Gastroesophageal sphincter (tissue), 4 donors: Measurements from ENCODE around the gene ADIPOR2. TPM values are rescaled to one million over a fixed set of nuclear protein-coding genes. Genes with fewer than 3 reads are reported as not detected.

ENCODE experiments used
- ATAC-seq: fragments of 150-250 bp; one replicate; pipeline ENCODE4 v1.9.1; 2016; ENCODE audit warnings: mild to moderate bottlenecking, moderate library complexity
- H3K27ac ChIP-seq, 4 donors: fragments of 200-600 bp; sonication (generic) in 3 of 4; 1 replicate in 3 of 4; 2 replicates in 1 of 4; pipeline ENCODE4 v1.5.1; 2016 to 2019
- H3K27me3 ChIP-seq: fragments of 200-600 bp; sonication (generic); one replicate; pipeline ENCODE4 v1.5.1; 2019
- H3K36me3 ChIP-seq, 2 donors: fragments of 200-600 bp; sonication (generic); one replicate each; pipeline ENCODE4 v1.5.1; 2019; ENCODE audit warnings: control low read depth in 1 of 2
- H3K4me1 ChIP-seq, 3 donors: fragments of 200-600 bp; sonication (generic); 1 replicate in 2 of 3; 2 replicates in 1 of 3; pipeline ENCODE4 v1.5.1; 2016 to 2019; ENCODE audit warnings: control low read depth in 2 of 3
- H3K4me3 ChIP-seq, 2 donors: fragments of 200-600 bp; sonication (generic); one replicate each; pipeline ENCODE4 v1.5.1; 2019; ENCODE audit warnings: mild to moderate bottlenecking in 1 of 2, moderate library complexity in 1 of 2
- H3K9me3 ChIP-seq, 3 donors: fragments of 200-600 bp; sonication (generic); one replicate each; pipeline ENCODE4 v1.5.1; 2017 to 2019; ENCODE audit warnings: control low read depth in 2 of 3
- EP300 ChIP-seq: sonication (generic); formaldehyde crosslinking; IDR thresholded peaks from one replicate; pipeline ENCODE4 v1.6.1; 2017; ENCODE audit warnings: antibody characterized with exemption, mild to moderate bottlenecking
- POLR2A ChIP-seq, 2 donors: fragments of 450-650 bp; IDR thresholded peaks; one replicate each; pipeline ENCODE4 v1.6.1; 2017; ENCODE audit warnings: antibody characterized with exemption in 2 of 2, mild to moderate bottlenecking in 2 of 2, moderate library complexity in 1 of 2
- POLR2AphosphoS5 ChIP-seq: sonication (generic); formaldehyde crosslinking; IDR thresholded peaks from one replicate; pipeline ENCODE4 v1.6.1; 2017; ENCODE audit warnings: antibody characterized with exemption
- WGBS, 2 donors: methylation state at CpG; one replicate each; pipeline ENCODE4 v1.1.5; 2018; ENCODE audit warnings: low coverage in 1 of 2; 5-methylcytosine and 5-hydroxymethylcytosine counted together
- total RNA-seq, 4 donors: library from RNA; depleted of rRNA; stranded (reverse); fragments of >200 nt; gene quantifications; one replicate each; pipeline ENCODE4 v1.1.0, GENCODE V29; 2016
- TF ChIP-seq, protein P1 (sequence below), 4 experiments: fragments of 200-600 bp in 2 of 4; fragments of 450-650 bp in 2 of 4; sonication (generic) in 1 of 4; IDR thresholded peaks; one replicate each; pipeline ENCODE4 v1.5.1; 2017 to 2019; ENCODE audit warnings: antibody characterized with exemption in 4 of 4, mild to moderate bottlenecking in 2 of 4, moderate library complexity in 2 of 4

Gene ADIPOR2
- total RNA-seq, 4 donors from 2014 or later: 26.6 to 37.9 (median 33.4) TPM

DNA sequence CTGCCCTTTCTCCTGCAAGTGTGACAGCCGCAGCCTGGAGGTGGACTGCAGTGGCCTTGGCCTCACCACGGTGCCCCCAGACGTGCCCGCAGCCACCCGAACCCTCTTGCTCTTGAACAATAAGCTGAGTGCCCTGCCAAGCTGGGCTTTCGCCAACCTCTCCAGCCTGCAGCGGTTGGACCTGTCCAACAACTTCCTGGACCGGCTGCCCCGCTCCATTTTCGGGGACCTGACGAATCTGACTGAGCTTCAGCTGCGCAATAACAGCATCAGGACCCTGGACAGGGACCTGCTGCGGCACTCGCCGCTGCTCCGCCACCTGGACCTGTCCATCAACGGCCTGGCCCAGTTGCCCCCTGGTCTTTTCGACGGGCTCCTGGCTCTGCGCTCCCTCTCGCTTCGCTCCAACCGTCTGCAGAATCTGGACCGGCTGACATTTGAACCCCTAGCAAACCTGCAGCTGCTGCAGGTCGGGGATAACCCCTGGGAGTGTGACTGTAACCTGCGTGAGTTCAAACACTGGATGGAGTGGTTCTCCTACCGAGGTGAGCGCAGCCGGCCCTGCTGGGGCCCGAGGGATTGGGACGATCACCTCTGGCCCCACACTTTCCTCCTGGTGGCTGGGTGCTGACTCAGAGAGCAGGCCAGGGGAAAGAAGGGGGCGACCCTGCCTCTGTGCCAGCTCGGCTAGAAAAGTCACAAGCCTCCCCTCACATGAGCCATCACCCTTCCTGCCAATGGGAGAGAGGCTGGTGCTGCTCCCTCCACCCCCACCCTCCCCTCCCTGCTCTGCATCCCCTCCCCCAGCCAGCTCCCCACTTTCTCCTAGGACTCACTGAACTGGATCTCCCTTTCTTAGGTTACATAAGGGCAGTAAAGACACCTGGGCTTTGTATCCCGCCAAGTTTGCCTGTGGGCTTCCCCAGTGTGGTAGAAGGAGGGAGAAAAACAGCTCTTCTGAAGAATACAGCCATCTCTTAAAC is 140.4 kb downstream of the ADIPOR2 start:
- no peaks in the 10 kb centered on the region for H3K36me3 ChIP-seq
- no peak overlapping the region for H3K4me3 ChIP-seq
- WGBS, 2 donors: 25 to 29% methylated on average over 2 to 3 of the region's 34 CpGs
- peaks cover 82% of the 10 kb centered on the region for H3K27me3 ChIP-seq
- TF ChIP-seq POLR2AphosphoS5 (no peak), EP300 (no peak), POLR2A (IDR thresholded peaks at IDR 0.05) (no peak)
- H3K4me1 ChIP-seq: no peaks in the 10 kb centered on the region
- no peaks in the 10 kb centered on the region for H3K9me3 ChIP-seq
- peak; percentile 51 for ATAC-seq
- H3K27ac ChIP-seq: no peak overlapping the region

DNA sequence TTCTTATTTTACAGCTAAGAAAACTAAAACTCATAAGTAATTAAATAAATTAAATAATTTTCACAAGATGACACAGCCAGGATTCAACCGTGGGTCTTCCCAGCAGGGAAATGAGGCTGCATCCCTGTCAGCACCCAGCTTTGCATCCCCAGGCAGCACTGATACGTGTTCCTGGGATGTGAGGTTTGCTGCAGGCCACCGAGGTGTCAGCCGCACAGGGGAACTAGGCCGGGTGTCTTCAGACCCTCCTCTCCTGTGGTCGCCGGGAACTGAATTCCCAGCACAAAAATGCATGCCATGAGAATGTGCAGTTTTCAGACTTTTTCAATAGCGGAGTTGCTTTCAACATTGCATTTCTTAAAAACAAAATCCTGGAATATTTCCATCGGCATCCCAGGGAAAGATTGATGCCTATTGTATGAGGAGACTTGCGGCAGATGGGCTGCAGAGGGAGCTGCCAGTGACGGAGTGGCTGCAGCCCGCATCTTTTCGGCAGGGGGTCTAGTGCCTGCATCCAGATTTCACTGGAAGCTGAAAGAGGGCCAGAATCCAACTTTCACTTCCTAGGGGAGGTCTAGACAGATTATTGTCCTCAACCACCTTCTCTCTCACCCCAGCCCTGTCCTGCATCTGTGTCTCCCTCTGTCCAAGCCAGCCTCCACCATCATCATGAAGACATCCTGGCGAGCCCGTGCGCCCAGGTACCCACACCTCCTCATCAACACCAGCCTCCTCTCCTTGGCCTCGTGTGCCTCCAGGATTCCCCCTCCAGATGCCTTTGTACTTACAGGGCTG is 142.1 kb downstream of the ADIPOR2 start:
- H3K27ac ChIP-seq: no peak overlapping the region
- WGBS, 2 donors: 57 to 66% methylated on average over 6 to 10 of the region's 17 CpGs
- H3K9me3 ChIP-seq: no peaks in the 10 kb centered on the region
- no peak for ATAC-seq
- H3K4me1 ChIP-seq: no peaks in the 10 kb centered on the region
- TF ChIP-seq, protein P1, sequence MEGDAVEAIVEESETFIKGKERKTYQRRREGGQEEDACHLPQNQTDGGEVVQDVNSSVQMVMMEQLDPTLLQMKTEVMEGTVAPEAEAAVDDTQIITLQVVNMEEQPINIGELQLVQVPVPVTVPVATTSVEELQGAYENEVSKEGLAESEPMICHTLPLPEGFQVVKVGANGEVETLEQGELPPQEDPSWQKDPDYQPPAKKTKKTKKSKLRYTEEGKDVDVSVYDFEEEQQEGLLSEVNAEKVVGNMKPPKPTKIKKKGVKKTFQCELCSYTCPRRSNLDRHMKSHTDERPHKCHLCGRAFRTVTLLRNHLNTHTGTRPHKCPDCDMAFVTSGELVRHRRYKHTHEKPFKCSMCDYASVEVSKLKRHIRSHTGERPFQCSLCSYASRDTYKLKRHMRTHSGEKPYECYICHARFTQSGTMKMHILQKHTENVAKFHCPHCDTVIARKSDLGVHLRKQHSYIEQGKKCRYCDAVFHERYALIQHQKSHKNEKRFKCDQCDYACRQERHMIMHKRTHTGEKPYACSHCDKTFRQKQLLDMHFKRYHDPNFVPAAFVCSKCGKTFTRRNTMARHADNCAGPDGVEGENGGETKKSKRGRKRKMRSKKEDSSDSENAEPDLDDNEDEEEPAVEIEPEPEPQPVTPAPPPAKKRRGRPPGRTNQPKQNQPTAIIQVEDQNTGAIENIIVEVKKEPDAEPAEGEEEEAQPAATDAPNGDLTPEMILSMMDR (IDR thresholded peaks at IDR 0.05): no peak
- TF ChIP-seq POLR2AphosphoS5 (no peak), EP300 (no peak)
- no peaks in the 10 kb centered on the region for H3K36me3 ChIP-seq
- no peak overlapping the region for H3K4me3 ChIP-seq
- peaks cover 65% of the 10 kb centered on the region for H3K27me3 ChIP-seq

DNA sequence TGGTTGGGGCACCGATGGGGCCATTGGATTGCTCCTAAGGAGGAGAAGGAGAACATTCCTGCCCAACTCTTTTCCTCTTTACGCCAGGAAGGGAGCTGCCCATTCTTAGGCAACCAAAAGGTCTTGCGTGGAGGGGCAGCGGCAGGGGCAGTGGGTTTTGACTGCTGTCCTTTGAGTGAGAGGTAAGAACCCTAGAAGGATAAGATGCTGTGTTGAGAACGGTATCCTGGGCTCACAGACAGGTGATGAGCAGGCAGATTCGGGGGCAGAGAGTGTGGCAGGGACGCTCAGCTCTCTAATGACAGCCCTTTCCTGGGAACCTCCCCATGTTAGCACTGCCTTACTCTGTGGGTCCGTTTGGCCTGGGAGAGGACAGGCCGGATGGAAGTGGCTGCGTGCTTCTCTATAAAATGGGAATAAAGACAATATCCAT is 142.7 kb downstream of the ADIPOR2 start:
- no peaks in the 10 kb centered on the region for H3K4me1 ChIP-seq
- TF ChIP-seq, protein P1 (IDR thresholded peaks at IDR 0.05): no peak
- no peak for TF ChIP-seq POLR2A (IDR thresholded peaks at IDR 0.05)
- TF ChIP-seq EP300: no peak
- no peak for TF ChIP-seq POLR2AphosphoS5
- H3K36me3 ChIP-seq: no peaks in the 10 kb centered on the region
- ATAC-seq: no peak
- no peak overlapping the region for H3K27ac ChIP-seq
- H3K27me3 ChIP-seq: peaks cover 59% of the 10 kb centered on the region
- H3K4me3 ChIP-seq: no peak overlapping the region
- WGBS, 2 donors: 78 to 84% methylated on average over 6 of the region's 10 CpGs
- H3K9me3 ChIP-seq: no peaks in the 10 kb centered on the region

DNA sequence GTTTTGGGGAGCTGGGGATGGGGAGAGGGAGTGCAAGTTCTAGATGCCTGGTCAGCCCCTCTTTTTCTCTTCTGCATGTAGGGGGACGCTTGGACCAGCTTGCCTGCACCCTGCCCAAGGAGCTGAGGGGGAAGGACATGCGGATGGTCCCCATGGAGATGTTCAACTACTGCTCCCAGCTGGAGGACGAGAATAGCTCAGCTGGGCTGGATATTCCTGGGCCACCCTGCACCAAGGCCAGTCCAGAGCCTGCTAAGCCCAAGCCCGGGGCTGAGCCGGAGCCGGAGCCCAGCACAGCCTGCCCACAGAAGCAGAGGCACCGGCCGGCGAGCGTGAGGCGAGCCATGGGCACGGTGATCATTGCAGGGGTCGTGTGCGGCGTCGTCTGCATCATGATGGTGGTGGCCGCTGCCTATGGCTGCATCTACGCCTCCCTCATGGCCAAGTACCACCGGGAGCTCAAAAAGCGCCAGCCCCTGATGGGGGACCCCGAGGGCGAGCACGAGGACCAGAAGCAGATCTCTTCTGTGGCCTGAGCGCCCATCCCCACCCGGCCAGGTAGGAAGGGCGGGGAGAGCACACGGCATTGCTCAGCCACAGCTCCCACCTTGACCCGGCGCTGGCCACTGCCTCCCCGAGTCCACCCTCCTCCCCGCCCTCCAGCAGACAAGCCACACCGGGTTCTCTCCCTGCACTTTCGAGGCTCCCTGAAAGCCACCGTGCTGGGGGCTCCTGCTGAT is 143.5 kb downstream of the ADIPOR2 start:
- WGBS, 2 donors: no CpG with 5 or more reads among the region's 34 CpGs
- Histone ChIP-seq H3K4me1 (no peaks in the 10 kb centered on the region), H3K27me3 (peaks cover 51% of the 10 kb centered on the region), H3K9me3 (no peaks in the 10 kb centered on the region), H3K36me3 (no peaks in the 10 kb centered on the region), H3K4me3 (no peak overlapping the region), H3K27ac (no peak overlapping the region)
- TF ChIP-seq EP300: no peak
- no peak for TF ChIP-seq POLR2AphosphoS5
- TF ChIP-seq POLR2A (IDR thresholded peaks at IDR 0.05): no peak
- no peak for ATAC-seq

DNA sequence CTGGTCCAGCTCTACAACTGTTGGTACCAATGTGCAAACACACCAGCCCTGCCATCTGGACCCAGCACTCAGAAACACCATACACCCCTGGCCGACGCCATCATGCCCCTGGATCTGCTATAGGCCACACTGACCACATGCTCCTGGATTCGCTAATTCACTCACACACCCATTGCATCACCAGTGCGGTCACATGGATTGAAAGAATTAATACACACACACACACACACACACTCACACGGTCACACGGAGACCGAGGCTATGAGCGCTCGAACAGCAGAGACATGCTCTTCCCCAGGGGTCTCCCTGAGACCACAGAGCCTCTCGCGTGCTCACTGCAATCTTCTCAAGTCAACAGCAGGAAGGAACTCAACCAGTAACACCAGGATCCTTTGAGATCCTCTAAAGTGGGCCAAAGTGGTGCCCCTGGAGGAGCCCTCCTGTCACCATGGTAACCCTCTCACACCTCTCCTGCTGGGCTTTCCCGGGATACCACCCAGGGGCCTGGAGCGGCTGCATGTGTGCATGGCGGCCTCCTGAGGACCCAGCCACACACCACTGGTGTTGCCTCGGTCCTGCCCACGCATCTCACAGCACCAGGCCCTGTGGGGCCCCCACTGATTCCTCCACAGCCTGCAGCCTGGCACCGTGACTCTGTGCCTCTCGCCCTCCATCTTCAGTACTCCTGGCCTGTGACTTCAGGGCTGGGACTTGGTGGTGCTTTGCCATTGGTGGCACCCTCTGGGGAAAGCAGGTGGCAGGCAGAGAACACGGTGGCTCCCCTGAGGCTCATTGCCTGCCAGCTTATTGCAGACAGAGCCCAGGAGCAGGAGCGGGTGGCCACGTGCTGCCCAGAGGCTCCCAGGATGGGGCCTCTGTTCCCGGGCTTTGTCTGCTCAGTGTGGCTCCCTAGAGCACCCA is 144.6 kb downstream of the ADIPOR2 start:
- peaks cover 43% of the 10 kb centered on the region for H3K27me3 ChIP-seq
- 81 to 93% methylated on average over 3 to 4 of the region's 22 CpGs for WGBS, 2 donors
- H3K4me3 ChIP-seq: no peak overlapping the region
- H3K36me3 ChIP-seq: no peaks in the 10 kb centered on the region
- no peaks in the 10 kb centered on the region for H3K4me1 ChIP-seq
- H3K9me3 ChIP-seq: no peaks in the 10 kb centered on the region
- H3K27ac ChIP-seq: no peak overlapping the region
- TF ChIP-seq, protein P1 (IDR thresholded peaks at IDR 0.05): no peak
- TF ChIP-seq EP300 (no peak), POLR2A (IDR thresholded peaks at IDR 0.05) (no peak), POLR2AphosphoS5 (no peak)
- ATAC-seq: no peak
